Cardiac muscle cell (in vitro differentiated cells and primary cell): ENCODE results near the gene CAMKK2. TPM values are rescaled to one million over a fixed set of nuclear protein-coding genes. Genes with fewer than 3 reads are reported as not detected.

Experiments used
- DNase-seq, 2 donors: peaks; one replicate each; pipeline versions ENCODE4 v3.0.0 to v3.0.0-alpha.2; 2010 to 2017; ENCODE audit warnings: low read depth in 1 of 2, low spot score in 1 of 2
- H3K27ac ChIP-seq: fragments of 200-600 bp; sonication (generic); 2 replicates; pipeline ENCODE4 v1.5.1; 2016
- H3K27me3 ChIP-seq: fragments of 200-600 bp; sonication (generic); 2 replicates; pipeline ENCODE4 v1.6.0; 2016; ENCODE audit warnings: control low read depth
- H3K36me3 ChIP-seq: fragments of 200-600 bp; sonication (generic); 2 replicates; pipeline ENCODE4 v1.5.1; 2016; ENCODE audit warnings: control low read depth
- H3K4me1 ChIP-seq: fragments of 200-600 bp; sonication (generic); 2 replicates; pipeline ENCODE4 v1.8.1; 2017; ENCODE audit warnings: low read depth, mild to moderate bottlenecking, mixed run types
- H3K4me3 ChIP-seq: fragments of 200-600 bp; sonication (generic); 2 replicates; pipeline ENCODE4 v1.5.1; 2016; ENCODE audit warnings: mild to moderate bottlenecking
- H3K9me3 ChIP-seq: fragments of 200-600 bp; sonication (generic); 2 replicates; pipeline ENCODE4 v1.5.1; 2017; ENCODE audit warnings: low read depth, mild to moderate bottlenecking, control low read depth
- polyA plus RNA-seq: library from polyadenylated mRNA; unstranded; fragments of >200 nt; fragmentation: Nextera tagmentation; extraction: Ambion mirVana; gene quantifications from 2 replicates; pipeline ENCODE4 v1.2.1, GENCODE V29; 2016
- total RNA-seq: library from RNA; depleted of rRNA; stranded (reverse); fragments of >200 nt; gene quantifications from 2 replicates; pipeline ENCODE4 v1.2.3, GENCODE V29; 2016
- TF ChIP-seq, protein P1 (sequence below): IDR thresholded peaks from 2 replicates; pipeline ENCODE4 v1.5.1; 2012; ENCODE audit warnings: low read depth, mild to moderate bottlenecking, low read length

CAMKK2 gene
- total and polyA plus RNA-seq, 2 experiments from 2014 or later: 18.6 to 22.9 TPM

DNA sequence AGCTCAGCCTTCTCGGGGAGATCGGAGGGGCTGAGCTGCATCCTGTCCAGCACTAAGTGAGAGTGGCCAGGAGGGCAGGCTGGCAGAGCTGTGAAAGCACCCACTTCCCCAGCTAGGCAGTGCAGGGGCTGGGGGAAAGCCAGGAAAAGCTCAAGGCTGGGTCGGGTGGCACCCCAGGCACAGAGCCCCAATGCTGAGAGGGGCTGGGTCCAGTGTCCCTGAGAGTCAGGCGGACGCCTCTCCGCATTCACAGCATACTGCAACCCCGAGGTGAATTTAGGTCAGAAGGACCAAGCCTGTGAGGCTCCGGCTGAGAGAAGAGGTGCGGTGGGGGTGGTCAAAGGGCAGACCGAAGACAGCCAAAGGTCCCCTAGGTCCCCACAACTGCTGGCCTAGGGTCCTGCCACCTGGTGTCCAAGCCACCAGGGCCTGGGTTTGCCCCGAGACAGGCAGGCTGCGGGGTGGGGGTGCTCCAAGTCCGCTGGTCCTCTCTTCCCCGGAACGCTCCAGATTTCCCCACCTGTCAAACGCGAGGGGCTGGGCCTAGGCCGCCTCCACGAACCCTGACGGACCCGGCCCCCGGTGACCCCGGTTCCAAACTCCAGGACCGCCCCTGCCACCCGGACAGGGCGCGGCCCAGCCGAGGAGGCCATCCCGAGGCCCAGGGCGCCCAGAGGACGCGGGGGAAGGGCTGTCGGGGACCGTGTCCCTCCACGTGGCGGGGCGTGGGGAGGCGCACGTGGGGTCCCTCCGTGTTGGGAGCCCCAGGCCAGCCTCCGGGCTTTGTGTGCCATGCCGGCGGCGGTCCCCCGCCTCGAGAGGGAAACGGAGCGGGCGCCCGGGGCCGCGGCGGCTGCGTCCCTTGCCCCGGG is 527 bp downstream of the CAMKK2 start:
- Histone ChIP-seq H3K9me3 (no peaks in the 10 kb centered on the region), H3K27me3 (no peaks in the 10 kb centered on the region), H3K27ac (no peak overlapping the region), H3K4me3 (peak overlapping the region; percentile 96), H3K36me3 (no peaks in the 10 kb centered on the region), H3K4me1 (no peaks in the 10 kb centered on the region)
- DNase-seq: peak; percentile 15 to 21
- TF ChIP-seq, protein P1, sequence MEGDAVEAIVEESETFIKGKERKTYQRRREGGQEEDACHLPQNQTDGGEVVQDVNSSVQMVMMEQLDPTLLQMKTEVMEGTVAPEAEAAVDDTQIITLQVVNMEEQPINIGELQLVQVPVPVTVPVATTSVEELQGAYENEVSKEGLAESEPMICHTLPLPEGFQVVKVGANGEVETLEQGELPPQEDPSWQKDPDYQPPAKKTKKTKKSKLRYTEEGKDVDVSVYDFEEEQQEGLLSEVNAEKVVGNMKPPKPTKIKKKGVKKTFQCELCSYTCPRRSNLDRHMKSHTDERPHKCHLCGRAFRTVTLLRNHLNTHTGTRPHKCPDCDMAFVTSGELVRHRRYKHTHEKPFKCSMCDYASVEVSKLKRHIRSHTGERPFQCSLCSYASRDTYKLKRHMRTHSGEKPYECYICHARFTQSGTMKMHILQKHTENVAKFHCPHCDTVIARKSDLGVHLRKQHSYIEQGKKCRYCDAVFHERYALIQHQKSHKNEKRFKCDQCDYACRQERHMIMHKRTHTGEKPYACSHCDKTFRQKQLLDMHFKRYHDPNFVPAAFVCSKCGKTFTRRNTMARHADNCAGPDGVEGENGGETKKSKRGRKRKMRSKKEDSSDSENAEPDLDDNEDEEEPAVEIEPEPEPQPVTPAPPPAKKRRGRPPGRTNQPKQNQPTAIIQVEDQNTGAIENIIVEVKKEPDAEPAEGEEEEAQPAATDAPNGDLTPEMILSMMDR: no peak

DNA sequence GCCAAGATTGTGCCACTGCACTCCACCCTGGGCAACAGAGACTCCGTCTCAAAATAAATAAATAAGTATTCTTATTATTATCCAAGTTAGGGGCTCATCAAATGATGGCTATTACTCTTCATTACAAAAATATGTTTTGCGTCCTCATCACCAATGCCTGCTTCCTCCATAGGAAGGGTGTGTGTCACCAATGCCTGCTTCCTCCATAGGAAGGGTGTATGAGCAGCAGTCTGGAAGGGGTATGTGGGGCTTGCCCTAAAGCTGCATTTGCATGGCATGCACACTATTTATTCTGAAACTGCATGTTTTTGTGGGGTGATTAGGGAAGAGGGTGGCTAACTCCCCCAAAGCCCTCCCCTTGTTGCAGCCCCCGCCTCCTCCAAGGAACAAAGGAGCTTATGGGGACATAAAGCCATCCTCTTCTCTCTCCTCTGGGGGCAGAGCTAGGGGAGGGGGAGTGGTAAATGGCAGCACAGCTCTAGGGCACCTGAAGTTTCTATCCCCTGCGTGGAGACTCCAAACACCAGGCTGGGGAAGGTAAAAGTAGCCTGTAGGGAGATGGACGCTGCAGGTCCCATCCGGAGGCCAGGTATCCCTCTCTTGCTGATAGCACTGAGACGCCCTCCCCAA is 1.3 kb downstream of the CAMKK2 start:
- no peaks in the 10 kb centered on the region for H3K9me3 ChIP-seq
- no peaks in the 10 kb centered on the region for H3K36me3 ChIP-seq
- DNase-seq: peak in 1 of 2 donors; percentile 5
- no peaks in the 10 kb centered on the region for H3K4me1 ChIP-seq
- TF ChIP-seq, protein P1: no peak
- no peaks in the 10 kb centered on the region for H3K27me3 ChIP-seq
- no peak overlapping the region for H3K27ac ChIP-seq
- peak overlapping the region; percentile 96 for H3K4me3 ChIP-seq

DNA sequence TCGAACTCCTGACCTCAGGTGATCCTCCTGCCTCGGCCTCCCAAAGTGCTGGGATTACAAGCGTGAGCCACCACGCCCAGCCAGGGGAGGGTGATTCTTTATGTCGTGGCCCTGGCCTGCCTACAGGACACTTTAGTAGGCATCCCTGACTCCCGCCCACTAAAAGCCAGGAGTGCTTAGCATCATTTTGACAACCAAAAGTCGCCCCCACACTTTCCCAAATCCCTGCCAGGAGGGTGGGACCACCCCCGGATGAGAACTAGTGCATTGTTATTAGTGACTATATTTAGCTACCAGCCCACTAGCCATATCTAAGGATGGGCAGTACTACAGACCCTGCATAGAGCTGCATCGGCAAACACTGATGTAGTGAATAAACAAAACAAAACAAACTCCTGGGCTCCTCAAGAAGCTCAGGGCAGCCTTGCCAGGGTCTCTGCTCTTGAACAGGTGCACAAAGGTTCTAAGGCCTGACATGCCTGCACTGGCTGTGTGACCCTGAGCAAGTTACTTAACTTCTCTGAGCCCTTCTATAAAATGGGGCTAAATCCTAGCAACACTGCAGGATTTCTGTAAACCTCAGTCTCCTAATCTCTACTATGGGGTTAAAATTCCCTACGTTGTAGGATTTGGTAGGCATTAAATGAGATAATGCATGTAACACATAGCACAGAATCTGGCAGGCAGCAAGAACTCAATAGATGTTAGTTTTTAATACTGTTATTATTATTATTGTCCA is 2.2 kb downstream of the CAMKK2 start:
- DNase-seq: no peak
- Histone ChIP-seq H3K9me3 (no peaks in the 10 kb centered on the region), H3K36me3 (no peaks in the 10 kb centered on the region), H3K27ac (no peak overlapping the region), H3K4me1 (no peaks in the 10 kb centered on the region), H3K27me3 (no peaks in the 10 kb centered on the region), H3K4me3 (no peak overlapping the region)
- TF ChIP-seq, protein P1: no peak

DNA sequence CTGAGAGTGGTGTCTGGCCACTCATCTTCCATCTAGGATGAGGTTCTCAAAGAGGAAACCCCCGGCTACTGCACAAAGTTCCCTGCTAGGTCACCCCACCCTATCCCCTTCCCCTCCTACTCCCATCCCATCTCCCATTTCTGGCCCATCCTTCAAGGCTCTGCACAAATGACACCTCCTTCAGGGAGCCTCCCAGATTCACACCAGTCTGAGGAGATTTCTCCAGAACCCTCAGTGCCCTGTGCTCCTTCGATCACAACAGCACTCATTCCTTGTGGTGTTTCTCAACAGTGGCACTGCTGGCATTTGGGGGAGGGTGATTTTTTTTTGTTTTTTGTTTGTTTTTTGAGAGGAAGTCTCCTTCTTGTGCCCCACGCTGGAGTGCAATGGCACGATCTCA is 2.9 kb downstream of the CAMKK2 start:
- H3K4me1 ChIP-seq: peaks cover under 1% of the 10 kb centered on the region
- TF ChIP-seq, protein P1: no peak
- no peak for DNase-seq
- H3K4me3 ChIP-seq: no peak overlapping the region
- H3K9me3 ChIP-seq: no peaks in the 10 kb centered on the region
- H3K27me3 ChIP-seq: no peaks in the 10 kb centered on the region
- H3K27ac ChIP-seq: no peak overlapping the region
- no peaks in the 10 kb centered on the region for H3K36me3 ChIP-seq

DNA sequence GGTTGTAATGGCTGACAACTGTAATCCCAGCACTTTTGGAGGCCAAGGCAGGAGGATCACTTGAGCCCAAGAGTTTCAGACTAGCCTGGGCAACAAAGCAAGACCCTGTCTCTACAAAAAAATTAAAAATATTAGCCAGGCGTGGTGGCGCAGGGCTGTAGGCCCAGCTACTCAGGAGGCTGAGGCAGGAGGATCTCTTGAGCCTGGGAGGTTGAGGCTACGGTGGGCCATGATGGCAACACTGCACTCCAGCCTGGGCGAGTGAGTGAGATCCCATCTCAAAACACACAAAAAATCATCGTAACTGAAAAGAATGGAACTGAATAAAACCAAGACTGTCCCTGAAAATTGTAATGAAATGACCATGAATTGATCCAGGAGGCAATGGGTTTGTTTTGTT is 6.1 kb downstream of the CAMKK2 start:
- Histone ChIP-seq H3K27ac (no peak overlapping the region), H3K27me3 (no peaks in the 10 kb centered on the region), H3K36me3 (no peaks in the 10 kb centered on the region), H3K9me3 (no peaks in the 10 kb centered on the region), H3K4me1 (peaks cover 4% of the 10 kb centered on the region), H3K4me3 (no peak overlapping the region)
- DNase-seq: no peak
- TF ChIP-seq, protein P1: no peak
